ENCODE measurements around the gene OXGR1.
A peak's percentile ranks its signal among the peaks of the same experiment; 100 is the strongest.

Gene OXGR1

DNA sequence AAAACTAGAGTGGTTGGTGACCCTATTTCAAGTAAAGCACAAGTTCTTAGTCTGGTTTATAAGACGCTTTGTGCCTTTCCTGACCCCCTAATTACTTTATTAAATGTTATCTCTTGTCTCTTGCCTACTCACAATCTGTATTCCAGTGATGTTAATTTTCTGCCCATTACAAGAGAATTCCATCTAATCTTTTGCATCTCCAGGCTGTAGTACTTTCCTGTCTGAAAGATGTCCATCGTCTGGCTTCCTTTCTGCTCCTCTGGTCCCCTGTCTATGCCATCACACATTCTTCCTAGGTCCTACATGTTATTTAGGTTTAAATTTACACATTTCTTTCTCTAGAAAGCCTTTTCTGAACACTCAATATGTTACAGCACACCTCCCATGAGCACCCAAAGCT, 25.9 kb upstream of the OXGR1 start:
- peaks cover 9% of the 10 kb centered on the region for H3K4me1 ChIP-seq (ENCODE audit: insufficient read depth, low read length, severe bottlenecking)
- H3K27me3 ChIP-seq (ENCODE audit: insufficient read depth, low read length), result no peaks in the 10 kb centered on the region
- H3K36me3 ChIP-seq (ENCODE audit: insufficient read depth, low read length), result no peaks in the 10 kb centered on the region
- no peak overlapping the region for H3K9ac ChIP-seq (ENCODE audit: low read length)
- no peak for TF ChIP-seq CTCF (IDR thresholded peaks at IDR 0.05; ENCODE audit: low read length)
- TF ChIP-seq EZH2 (IDR thresholded peaks at IDR 0.05; ENCODE audit: borderline replicate concordance, low read length), result no peak
- H2AFZ ChIP-seq (ENCODE audit: low read length), result no peak overlapping the region
- no peaks in the 10 kb centered on the region for H3K9me2 ChIP-seq (ENCODE audit: low read depth, low read length)
- no peak overlapping the region for H3K4me2 ChIP-seq (ENCODE audit: low read length)
- H3K79me2 ChIP-seq (ENCODE audit: insufficient read depth, low read length), result no peaks in the 10 kb centered on the region
- no peaks in the 10 kb centered on the region for H3F3A ChIP-seq (ENCODE audit: insufficient read depth, low read length)
- no peaks in the 10 kb centered on the region for H4K20me1 ChIP-seq (ENCODE audit: insufficient read depth, low read length)
- no peaks in the 10 kb centered on the region for H3K9me3 ChIP-seq (ENCODE audit: low read length)
- no peak overlapping the region for H3K27ac ChIP-seq (ENCODE audit: low read depth, low read length, poor library complexity, severe bottlenecking)
- no peak overlapping the region for H3K4me3 ChIP-seq (ENCODE audit: low read depth, low read length, poor library complexity, severe bottlenecking)

GRCh38 chr13:97019236-97019635, 25.0 kb upstream of the OXGR1 start:
- Histone ChIP-seq H3K79me2 (ENCODE audit: insufficient read depth, low read length) (no peaks in the 10 kb centered on the region), H3K36me3 (ENCODE audit: insufficient read depth, low read length) (no peaks in the 10 kb centered on the region), H3K9ac (ENCODE audit: low read length) (no peak overlapping the region), H3K4me1 (ENCODE audit: insufficient read depth, low read length, severe bottlenecking) (peaks cover 10% of the 10 kb centered on the region), H2AFZ (ENCODE audit: low read length) (no peak overlapping the region), H4K20me1 (ENCODE audit: insufficient read depth, low read length) (no peaks in the 10 kb centered on the region), H3K4me3 (ENCODE audit: low read depth, low read length, poor library complexity, severe bottlenecking) (no peak overlapping the region), H3F3A (ENCODE audit: insufficient read depth, low read length) (no peaks in the 10 kb centered on the region), H3K27ac (ENCODE audit: low read depth, low read length, poor library complexity, severe bottlenecking) (no peak overlapping the region), H3K27me3 (ENCODE audit: insufficient read depth, low read length) (no peaks in the 10 kb centered on the region), H3K9me2 (ENCODE audit: low read depth, low read length) (no peaks in the 10 kb centered on the region), H3K4me2 (ENCODE audit: low read length) (no peak overlapping the region), H3K9me3 (ENCODE audit: low read length) (no peaks in the 10 kb centered on the region)
- TF ChIP-seq CTCF (IDR thresholded peaks at IDR 0.05; ENCODE audit: low read length) (no peak), EZH2 (IDR thresholded peaks at IDR 0.05; ENCODE audit: borderline replicate concordance, low read length) (no peak)

DNA sequence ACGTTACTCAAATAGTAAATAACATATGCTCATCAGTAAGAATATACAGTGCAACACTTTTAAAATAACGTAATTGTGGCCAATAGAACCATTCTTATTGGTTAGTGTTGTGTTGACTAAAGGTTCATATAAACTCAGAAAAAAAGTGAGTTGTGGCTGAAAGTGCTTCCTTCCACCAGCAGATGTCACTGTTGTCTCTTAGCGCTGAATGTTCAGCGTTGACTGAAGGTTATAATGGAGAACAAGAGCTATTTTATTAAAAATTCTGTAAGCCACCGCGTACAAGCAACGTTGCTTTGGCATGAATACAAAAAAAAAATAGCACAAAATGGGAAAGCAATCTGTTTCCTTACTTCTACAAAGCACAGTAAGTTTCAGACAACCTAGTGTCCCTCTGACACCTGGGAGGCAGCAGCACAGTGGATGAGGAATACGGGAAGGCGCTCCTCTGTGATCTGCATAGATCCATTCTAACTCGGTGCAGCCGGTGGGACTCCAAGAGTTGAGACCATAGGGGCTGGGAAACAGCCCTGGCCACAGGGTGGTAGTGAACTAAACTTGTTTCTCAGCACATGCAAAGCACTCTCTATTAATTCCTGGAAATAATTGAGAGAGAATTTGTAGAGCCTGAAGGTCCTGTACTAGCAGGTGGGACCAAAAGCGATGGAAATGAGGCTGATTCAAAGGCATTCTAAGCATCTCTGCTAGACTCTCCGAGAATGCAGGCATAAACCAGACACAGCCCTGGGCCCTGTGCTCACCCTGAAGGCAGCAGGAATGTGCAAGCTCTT, 23.9 kb upstream of the OXGR1 start:
- Histone ChIP-seq H3K27me3 (ENCODE audit: insufficient read depth, low read length) (no peaks in the 10 kb centered on the region), H3K9ac (ENCODE audit: low read length) (no peak overlapping the region), H3K9me2 (ENCODE audit: low read depth, low read length) (no peaks in the 10 kb centered on the region), H2AFZ (ENCODE audit: low read length) (no peak overlapping the region), H3K9me3 (ENCODE audit: low read length) (no peaks in the 10 kb centered on the region), H3K4me1 (ENCODE audit: insufficient read depth, low read length, severe bottlenecking) (peaks cover 10% of the 10 kb centered on the region), H3K79me2 (ENCODE audit: insufficient read depth, low read length) (no peaks in the 10 kb centered on the region), H3K36me3 (ENCODE audit: insufficient read depth, low read length) (no peaks in the 10 kb centered on the region), H3F3A (ENCODE audit: insufficient read depth, low read length) (no peaks in the 10 kb centered on the region), H4K20me1 (ENCODE audit: insufficient read depth, low read length) (no peaks in the 10 kb centered on the region), H3K4me2 (ENCODE audit: low read length) (no peak overlapping the region), H3K27ac (ENCODE audit: low read depth, low read length, poor library complexity, severe bottlenecking) (no peak overlapping the region), H3K4me3 (ENCODE audit: low read depth, low read length, poor library complexity, severe bottlenecking) (no peak overlapping the region)
- no peak for TF ChIP-seq EZH2 (IDR thresholded peaks at IDR 0.05; ENCODE audit: borderline replicate concordance, low read length)
- peak; percentile 95 for TF ChIP-seq CTCF (IDR thresholded peaks at IDR 0.05; ENCODE audit: low read length)
